ENCODE measurements around the gene NTRK1. TPM values are rescaled to one million over a fixed set of nuclear protein-coding genes. Genes with fewer than 3 reads are reported as not detected.

Gene NTRK1
- total RNA-seq, 4 donors from 2014 or later: 0.09 to 0.57 TPM; not detected in 2

GRCh38 chr1:156913809-156914387 is 53.2 kb downstream of the NTRK1 start:
- Histone ChIP-seq H3K27ac (no peak overlapping the region), H3K9me3 (peaks cover 0 to 3% (median 0%) of the 10 kb centered on the region in 3 donors), H3K4me1 (peaks cover 0 to 13% (median 4%) of the 10 kb centered on the region in 3 donors), H3K4me3 (no peak overlapping the region), H3K36me3 (peaks cover 0 to 59% (median 0%) of the 10 kb centered on the region in 3 donors), H3K27me3 (peaks cover 0 to 58% (median 0%) of the 10 kb centered on the region in 4 donors)
- no peak for DNase-seq
- intact Hi-C loops (cut with DNase I): no loop called here
- WGBS, 2 donors: 97 to 100% methylated on average over 6 to 7 of the region's 13 CpGs
- TF ChIP-seq CTCF (IDR thresholded peaks at IDR 0.05) (no peak), POLR2A (IDR thresholded peaks at IDR 0.05) (no peak)

GRCh38 chr1:156914440-156914856 is 53.8 kb downstream of the NTRK1 start:
- H3K4me1 ChIP-seq: peaks cover 0 to 11% (median 3%) of the 10 kb centered on the region in 3 donors
- no peak for TF ChIP-seq POLR2A (IDR thresholded peaks at IDR 0.05)
- no peak for TF ChIP-seq CTCF (IDR thresholded peaks at IDR 0.05)
- 84 to 85% methylated on average over 5 of the region's 9 CpGs for WGBS, 2 donors
- intact Hi-C loops (cut with DNase I): no loop called here
- H3K27me3 ChIP-seq: peaks cover 0 to 58% (median 0%) of the 10 kb centered on the region in 4 donors
- no peak for DNase-seq
- H3K27ac ChIP-seq: no peak overlapping the region
- peaks cover 0 to 58% (median 0%) of the 10 kb centered on the region in 3 donors for H3K36me3 ChIP-seq
- H3K4me3 ChIP-seq: no peak overlapping the region
- H3K9me3 ChIP-seq: peaks cover 0 to 3% (median 0%) of the 10 kb centered on the region in 3 donors

GRCh38 chr1:156920233-156921052 is 59.8 kb downstream of the NTRK1 start, which contains the start of gene LRRC71:
Gene LRRC71 (plus strand): TSS chr1:156920632. CDS start chr1:156920804, 172 bp downstream.
- Histone ChIP-seq H3K4me1 (peaks cover 17 to 25% (median 17%) of the 10 kb centered on the region in 3 donors), H3K36me3 (peaks cover 0 to 13% (median 0%) of the 10 kb centered on the region in 3 donors), H3K27ac (no peak within 1 kb of the TSS), H3K27me3 (peaks cover 9 to 83% (median 19%) of the 10 kb centered on the region in 4 donors), H3K9me3 (peaks cover 0 to 3% (median 0%) of the 10 kb centered on the region in 3 donors), H3K4me3 (peak within 1 kb of the TSS in 3 of 4 donors; percentile 8 to 51 (median 20))
- intact Hi-C loops (cut with DNase I): no loop called here
- no peak for DNase-seq
- peak; percentile 34 to 92 (median 78) for TF ChIP-seq CTCF (IDR thresholded peaks at IDR 0.05)
- no peak for TF ChIP-seq POLR2A (IDR thresholded peaks at IDR 0.05)
- 12 to 22% methylated on average over 12 to 30 of the region's 71 CpGs for WGBS, 2 donors

GRCh38 chr1:156921053-156921529 is 60.4 kb downstream of the NTRK1 start:
- WGBS, 2 donors: 67 to 71% methylated on average over 7 of the region's 7 CpGs
- Histone ChIP-seq H3K9me3 (peaks cover 0 to 3% (median 0%) of the 10 kb centered on the region in 3 donors), H3K27ac (no peak overlapping the region), H3K36me3 (peaks cover 0 to 7% (median 0%) of the 10 kb centered on the region in 3 donors), H3K4me1 (peaks cover 17 to 25% (median 17%) of the 10 kb centered on the region in 3 donors), H3K4me3 (no peak overlapping the region), H3K27me3 (peaks cover 9 to 86% (median 19%) of the 10 kb centered on the region in 4 donors)
- TF ChIP-seq CTCF (IDR thresholded peaks at IDR 0.05): no peak
- no peak for TF ChIP-seq POLR2A (IDR thresholded peaks at IDR 0.05)
- intact Hi-C loops (cut with DNase I): no loop called here
- no peak for DNase-seq

All from esophagus squamous epithelium (tissue), 5 donors.